ENCODE results near the gene ERCC5.

ERCC5 gene

GRCh38 chr13:102845630-102846260 is at the start of gene ERCC5:
Gene ERCC5 (plus strand): TSS chr13:102846032. CDS start chr13:102846267, 235 bp downstream.
- peak within 1 kb of the TSS; percentile 98 for H3K4me3 ChIP-seq (ENCODE audit: low read depth, low read length)
- DNase-seq (ENCODE audit: low read depth), result peak; percentile 77

DNA sequence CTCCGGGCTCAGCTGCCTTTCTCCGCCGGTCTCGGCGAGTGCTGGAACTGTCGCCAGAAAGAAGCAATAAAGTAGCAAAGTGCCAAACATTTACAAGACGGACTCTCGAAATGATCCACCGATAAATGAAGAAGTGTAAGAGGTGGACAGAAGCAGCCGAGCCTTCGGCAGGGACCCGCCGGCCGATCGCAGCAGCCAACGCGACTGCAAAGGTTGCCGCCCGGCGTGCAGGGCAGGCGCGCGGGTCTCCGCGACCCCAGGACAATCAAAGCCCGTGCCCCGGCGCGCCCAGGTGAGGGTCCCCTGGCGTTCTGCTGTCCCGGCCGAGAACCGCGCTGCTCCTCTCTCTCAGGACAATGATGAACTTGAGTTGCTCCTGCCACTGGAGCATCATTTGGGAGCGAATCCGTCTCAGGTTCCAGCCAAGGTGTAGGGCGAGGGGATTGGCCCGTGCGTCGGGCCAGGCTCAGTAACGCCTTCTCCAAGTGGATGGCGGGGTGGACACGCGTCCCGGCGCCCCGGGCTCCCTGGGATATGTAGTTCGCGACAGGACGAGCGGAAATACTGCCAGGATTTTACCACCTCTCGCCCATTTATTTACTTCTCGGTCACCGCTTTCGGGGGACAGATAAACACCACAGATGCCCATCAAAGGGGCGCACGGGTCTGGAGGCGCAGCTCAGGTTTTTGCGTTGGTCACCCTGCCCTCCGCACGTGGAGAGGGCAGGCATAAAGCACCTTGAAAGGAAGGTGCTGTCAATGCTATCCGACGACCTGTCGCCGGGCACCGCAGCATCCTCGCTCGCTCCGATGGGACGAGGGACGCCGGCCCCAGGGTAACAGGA is 47.0 kb upstream of the ERCC5 start, which contains the start of the genes BIVM and POGLUT2:
TSS of gene BIVM (plus strand) at position 539 of the 845 bp plus-strand sequence. CDS start 8,149 bp downstream, outside the sequence.
TSS of gene POGLUT2 (minus strand) at position 396 of the 845 bp plus-strand sequence. CDS start at position 90, 306 bp downstream.
- peak within 1 kb of the TSS; percentile 89 for H3K4me3 ChIP-seq (ENCODE audit: low read depth, low read length)
- DNase-seq (ENCODE audit: low read depth), result peak; percentile 84

DNA sequence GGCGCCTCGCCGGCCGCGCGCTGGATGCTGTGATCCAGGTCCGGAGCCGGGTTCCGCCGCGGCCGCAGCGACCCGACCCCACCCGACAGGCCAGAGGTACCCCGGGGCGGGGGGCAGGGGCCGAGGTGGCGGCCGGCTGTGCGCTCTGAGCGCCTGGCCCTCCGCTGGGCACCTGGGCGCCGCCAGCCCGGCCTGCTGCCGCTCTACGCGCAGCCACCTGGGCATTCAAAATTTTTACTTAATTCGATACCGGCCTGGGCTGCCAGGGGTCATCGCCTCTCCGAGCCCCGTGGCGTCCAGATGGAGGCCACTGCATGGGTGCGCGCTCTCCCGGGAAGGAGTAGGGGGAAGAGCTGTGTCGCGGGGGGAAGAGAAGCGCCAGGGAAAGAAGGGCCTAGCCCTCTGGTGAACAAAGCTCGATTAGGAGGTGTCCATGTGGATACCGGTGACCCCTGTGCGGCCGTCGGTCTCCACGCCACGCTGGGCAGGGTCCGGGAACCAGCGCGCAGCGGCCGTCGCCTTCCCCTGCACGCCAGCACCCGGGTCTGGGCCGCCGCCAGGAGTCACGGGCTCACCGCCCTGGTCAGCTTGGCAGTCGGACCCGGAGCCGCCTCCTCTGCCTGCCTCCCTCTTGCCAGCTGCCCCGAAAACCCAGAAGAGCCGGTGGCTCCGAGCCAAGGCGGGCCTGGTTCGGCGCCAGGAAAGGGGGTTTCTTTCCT is 46.2 kb upstream of the ERCC5 start:
- DNase-seq (ENCODE audit: low read depth), result no peak
- peak overlapping the region; percentile 89 for H3K4me3 ChIP-seq (ENCODE audit: low read depth, low read length)

DNA sequence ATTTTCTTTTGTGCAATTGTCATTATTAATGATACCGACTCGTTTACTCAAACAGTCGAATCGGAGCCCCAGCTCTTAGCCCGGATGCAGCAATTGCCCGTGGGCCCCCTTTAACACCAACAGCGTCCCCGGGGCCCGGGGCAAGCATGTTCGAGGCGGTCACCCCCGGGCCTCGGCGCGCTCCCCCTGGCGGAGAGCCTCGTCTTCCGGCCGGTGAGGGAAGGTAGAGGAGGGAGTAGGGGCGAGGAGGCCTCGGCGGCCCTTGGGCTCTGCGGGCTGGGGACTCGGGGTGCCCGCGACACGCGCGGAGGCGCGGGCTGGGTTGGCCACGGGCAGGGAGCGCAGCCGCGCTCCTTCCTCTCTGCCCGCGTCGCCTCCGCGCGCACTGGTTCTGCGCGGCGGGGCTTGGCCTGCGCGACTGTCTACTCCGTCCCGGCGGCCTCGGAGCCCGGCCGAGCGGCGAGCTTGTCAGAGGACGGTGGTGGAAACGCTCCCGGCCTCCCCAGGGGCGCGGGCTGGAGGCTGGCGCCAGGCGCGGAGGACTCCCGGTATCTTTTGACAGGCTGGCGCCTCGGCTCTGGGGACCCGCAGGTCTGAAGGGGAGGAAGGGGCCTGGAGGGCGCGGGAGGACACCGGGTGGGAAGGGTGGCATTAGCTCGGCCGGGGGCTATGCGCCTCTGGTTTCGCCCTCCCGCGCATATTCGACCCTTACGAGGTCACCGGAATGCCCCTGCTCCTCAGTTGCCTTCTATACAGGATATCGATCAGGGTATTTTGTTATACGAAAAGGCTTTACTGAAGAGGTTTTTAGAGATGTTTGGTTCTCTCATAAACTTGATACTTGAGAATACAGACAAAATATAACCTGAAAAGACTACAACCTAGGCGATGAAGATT is 45.4 kb upstream of the ERCC5 start:
- peak; percentile 19 for DNase-seq (ENCODE audit: low read depth)
- peak overlapping the region; percentile 89 for H3K4me3 ChIP-seq (ENCODE audit: low read depth, low read length)

- DNase-seq (ENCODE audit: low read depth), result no peak
- no peak overlapping the region for H3K4me3 ChIP-seq (ENCODE audit: low read depth, low read length)
These were observed 40.2 kb upstream of the ERCC5 start for GRCh38 chr13:102805680-102806079.

GRCh38 chr13:102807699-102808098 is 38.1 kb upstream of the ERCC5 start:
- no peak for DNase-seq (ENCODE audit: low read depth)

DNA sequence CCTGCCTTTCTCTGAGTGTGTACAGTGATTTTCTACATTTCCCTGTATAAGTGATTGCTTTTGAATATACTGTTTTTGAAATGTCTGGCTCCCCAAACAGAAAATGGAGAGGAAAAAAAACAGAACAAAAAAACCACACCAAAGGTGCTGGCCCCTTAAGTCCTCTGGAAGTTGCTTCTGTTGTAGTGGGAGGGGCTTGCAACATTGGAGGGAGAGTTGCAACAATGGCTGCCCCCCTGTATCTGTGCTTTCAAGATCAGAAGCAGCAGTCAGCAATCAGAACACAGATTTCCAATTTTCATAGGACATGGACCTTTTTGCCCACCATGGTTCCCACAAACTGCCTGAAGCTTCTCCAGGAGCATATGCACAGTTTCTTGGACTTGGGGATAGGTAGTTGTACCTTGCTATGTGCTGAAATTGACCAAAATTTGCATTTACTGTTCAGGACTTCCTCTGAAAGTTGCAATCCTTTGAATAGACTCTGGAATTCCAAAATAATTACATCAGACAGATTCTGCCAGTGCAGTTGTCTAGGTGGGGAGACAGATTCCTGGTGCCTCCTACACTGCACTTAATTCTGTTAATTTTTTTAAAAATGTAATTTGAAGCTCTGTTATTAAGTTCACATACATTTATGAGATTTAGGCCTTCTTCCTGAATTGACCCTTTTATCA is 33.1 kb upstream of the ERCC5 start:
- no peak overlapping the region for H3K4me3 ChIP-seq (ENCODE audit: low read depth, low read length)
- no peak for DNase-seq (ENCODE audit: low read depth)

More at GRCh38 chr13:102807699-102808098, 38.1 kb upstream of the ERCC5 start:
- H3K4me3 ChIP-seq (ENCODE audit: low read depth, low read length), result no peak overlapping the region

DNA sequence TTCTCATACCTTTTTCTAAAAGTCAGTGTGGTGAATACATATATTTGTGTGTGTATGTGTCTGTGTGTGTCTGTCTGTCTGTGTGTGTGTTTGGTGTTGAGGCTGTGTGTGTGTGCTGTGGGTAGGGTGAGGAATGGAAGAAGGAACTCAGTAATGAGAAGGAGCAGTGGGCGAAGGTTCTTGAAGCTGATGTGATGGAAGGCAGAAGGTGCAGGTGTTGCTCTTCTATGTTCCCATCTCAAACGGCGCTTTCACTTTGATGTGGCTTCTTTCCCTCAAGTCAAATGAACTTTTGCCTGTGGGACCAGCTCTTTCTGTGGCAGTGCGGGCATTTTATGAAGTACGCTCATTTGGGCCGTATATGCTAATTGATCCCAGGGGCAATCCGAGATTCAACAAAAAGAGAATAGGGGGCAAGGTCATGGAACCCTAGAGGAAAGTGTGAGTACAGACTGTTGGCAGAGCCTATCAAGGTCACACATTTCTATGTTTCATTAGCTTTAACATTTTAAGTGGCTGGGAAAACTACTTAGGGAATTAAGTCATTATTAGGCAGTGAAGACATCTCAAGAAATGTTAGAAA is 31.7 kb upstream of the ERCC5 start:
- H3K4me3 ChIP-seq (ENCODE audit: low read depth, low read length), result no peak overlapping the region
- DNase-seq (ENCODE audit: low read depth), result no peak

DNA sequence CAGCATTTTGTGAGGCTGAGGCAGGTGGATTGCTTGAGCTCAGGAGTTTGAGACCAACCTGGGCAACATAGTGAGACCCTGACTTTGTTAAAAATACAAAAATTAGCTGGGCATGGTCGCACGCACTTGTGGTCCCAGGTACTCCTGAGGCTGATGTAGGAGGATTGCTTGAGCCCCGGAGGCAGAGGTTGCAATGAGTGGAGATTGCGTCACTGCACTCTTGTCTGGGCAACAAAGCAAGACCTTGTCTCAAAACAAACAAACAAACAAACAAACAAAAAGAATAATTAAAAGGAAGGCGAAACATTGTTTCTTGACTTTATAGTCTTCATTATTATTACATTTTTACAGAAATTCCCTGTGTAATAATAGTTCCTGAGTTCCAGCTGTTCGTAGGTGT is 31.0 kb upstream of the ERCC5 start:
- no peak for DNase-seq (ENCODE audit: low read depth)
- H3K4me3 ChIP-seq (ENCODE audit: low read depth, low read length), result no peak overlapping the region

DNA sequence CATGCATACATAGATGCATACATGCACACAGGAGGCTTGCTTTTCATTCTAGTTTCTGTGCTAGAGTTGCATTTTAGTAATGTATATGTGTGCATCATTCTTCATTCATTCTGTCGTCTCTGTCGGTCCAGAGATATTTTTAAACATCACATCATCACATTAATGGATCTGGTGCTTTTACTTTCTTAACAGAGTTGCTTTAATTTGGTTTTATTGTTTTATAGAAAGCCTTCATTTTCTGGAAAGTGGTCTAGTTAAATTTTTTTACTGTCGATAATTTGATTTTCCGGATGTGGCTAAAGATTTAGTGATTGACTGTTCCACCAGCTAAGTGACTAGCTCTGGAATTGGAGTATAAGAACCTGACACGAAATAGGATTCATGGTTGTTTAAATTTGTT is 30.0 kb upstream of the ERCC5 start:
- no peak for DNase-seq (ENCODE audit: low read depth)
- H3K4me3 ChIP-seq (ENCODE audit: low read depth, low read length), result no peak overlapping the region

- no peak overlapping the region for H3K4me3 ChIP-seq (ENCODE audit: low read depth, low read length)
- no peak for DNase-seq (ENCODE audit: low read depth)
These were observed 29.1 kb upstream of the ERCC5 start for GRCh38 chr13:102816708-102817107.

GRCh38 chr13:102817241-102817640 is 28.6 kb upstream of the ERCC5 start:
- DNase-seq (ENCODE audit: low read depth), result no peak
- no peak overlapping the region for H3K4me3 ChIP-seq (ENCODE audit: low read depth, low read length)

DNA sequence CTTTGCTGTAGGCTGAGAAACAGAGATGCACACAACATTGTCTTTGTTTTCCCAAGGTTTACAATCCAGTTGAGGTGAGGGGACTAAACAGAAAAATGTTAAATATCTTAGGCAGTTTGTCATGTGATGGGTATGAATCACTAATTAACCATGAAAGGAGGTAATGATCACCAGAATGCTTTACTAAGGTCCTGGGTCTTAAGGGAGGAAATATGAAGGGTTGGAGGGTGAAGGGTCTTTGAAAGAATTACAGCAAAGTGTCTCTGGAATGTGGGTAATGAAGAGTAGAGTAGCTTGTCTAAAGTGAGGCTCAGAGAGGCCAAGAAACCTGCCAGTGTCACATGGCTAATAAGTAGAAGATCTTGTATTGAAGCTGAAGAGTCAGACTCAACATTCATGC is 27.9 kb upstream of the ERCC5 start:
- H3K4me3 ChIP-seq (ENCODE audit: low read depth, low read length), result no peak overlapping the region
- DNase-seq (ENCODE audit: low read depth), result no peak

GRCh38 chr13:102825400-102825799 is 20.4 kb upstream of the ERCC5 start:
- H3K4me3 ChIP-seq (ENCODE audit: low read depth, low read length), result no peak overlapping the region
- no peak for DNase-seq (ENCODE audit: low read depth)

DNA sequence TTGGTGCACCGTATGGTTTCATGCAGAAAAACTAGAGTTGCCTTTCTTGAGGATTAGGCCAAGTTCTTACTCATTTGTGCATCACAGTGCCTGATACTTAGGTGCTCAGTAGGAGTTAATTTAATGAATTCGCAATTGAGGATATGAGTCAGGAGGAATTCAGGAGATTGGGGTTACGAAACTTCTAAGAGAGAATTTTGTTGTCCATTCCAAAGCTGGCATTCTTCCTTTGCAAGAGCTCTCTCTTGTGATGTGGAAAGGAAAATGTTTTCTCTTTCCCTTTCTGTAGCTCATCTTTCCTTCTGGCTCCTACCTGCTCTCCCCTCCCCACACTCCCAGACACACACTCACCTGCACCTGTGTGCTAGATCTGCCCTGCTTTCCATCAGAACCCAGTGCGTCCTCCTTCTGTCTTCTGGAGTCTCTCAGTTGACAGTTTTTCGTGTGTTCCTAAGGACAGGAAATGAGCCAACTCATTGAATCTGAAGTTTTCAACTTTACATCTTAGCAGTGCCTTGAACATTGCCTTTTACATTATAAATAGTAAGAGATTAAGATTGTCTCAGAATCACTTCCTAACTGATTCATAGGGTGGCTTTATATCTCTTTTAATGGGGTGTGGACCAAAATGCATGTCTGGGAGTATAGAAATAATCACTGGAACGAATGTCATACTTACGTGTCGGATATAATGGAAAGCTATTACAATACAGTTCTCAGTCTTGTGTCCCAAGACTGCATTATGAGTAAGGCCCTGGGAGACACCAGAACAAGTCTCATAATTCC is 19.7 kb upstream of the ERCC5 start:
- DNase-seq (ENCODE audit: low read depth), result peak; percentile 77
- H3K4me3 ChIP-seq (ENCODE audit: low read depth, low read length), result peak overlapping the region; percentile 29

GRCh38 chr13:102830646-102831045 is 15.2 kb upstream of the ERCC5 start:
- H3K4me3 ChIP-seq (ENCODE audit: low read depth, low read length), result no peak overlapping the region

DNA sequence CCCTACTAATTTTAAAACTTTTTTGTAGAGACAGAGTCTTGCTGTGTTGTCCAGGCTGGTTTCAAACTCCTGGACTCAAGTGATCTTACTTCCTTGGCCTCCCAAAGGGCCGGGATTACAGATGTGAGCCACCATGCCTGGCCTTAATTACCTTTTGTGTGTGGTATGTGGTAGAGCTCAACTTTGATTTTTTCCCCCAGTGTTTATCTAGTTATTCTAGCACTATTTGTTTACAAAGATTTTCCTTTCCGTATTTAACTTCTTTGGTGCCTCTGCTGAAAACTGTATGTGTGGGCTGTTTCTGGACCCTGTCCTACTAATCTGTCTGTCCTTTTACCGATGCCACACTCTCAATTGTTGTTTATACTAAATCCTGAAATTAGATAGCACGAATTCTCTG is 9.4 kb upstream of the ERCC5 start:
- no peak for DNase-seq (ENCODE audit: low read depth)
- no peak overlapping the region for H3K4me3 ChIP-seq (ENCODE audit: low read depth, low read length)

More at GRCh38 chr13:102830646-102831045, 15.2 kb upstream of the ERCC5 start:
- no peak for DNase-seq (ENCODE audit: low read depth)

All from skeletal muscle cell (primary cell).